K562 (cell line): Measurements from ENCODE around the gene MRPL11. TPM values are rescaled to one million over a fixed set of nuclear protein-coding genes. Genes with fewer than 3 reads are reported as not detected.

Experiments used
- BRCA1 ChIP-seq, 2 experiments: fragments of 450-650 bp in 1 of 2; sonication (generic) in 1 of 2; formaldehyde crosslinking in 1 of 2; IDR thresholded peaks; 2 replicates each; pipeline versions ENCODE4 v1.5.0 to v1.6.1; 2017 to 2020; ENCODE audit warnings: mild to moderate bottlenecking in 1 of 2, missing genetic modification reagents in 1 of 2
- NR2C1 ChIP-seq, 2 experiments: fragments of 450-650 bp; IDR thresholded peaks; 2 replicates each; pipeline ENCODE4 v1.6.1; 2017; ENCODE audit warnings: mild to moderate bottlenecking in 2 of 2, antibody characterized with exemption in 1 of 2, inconsistent platforms in 1 of 2, missing compliant biosample characterization in 1 of 2, missing genetic modification characterization in 1 of 2
- ZBTB2 ChIP-seq: fragments of 450-650 bp; IDR thresholded peaks from 2 replicates; pipeline ENCODE4 v1.6.1; 2016; ENCODE audit warnings: antibody characterized with exemption
- polyA plus RNA-seq, 8 experiments: library from polyadenylated mRNA; depleted of rRNA in 4 of 8; stranded (reverse) in 5 of 8; unstranded in 3 of 8; fragments of >200 nt; fragmentation: Nextera tagmentation in 2 of 8; fragmentation: Illumina TruSeq in 1 of 8; extraction: Ambion mirVana in 2 of 8; extraction: Trizol in 1 of 8; gene quantifications; 2 replicates each; pipeline versions ENCODE4 v1.2.1 to v1.2.3, GENCODE V29; 2011 to 2014; ENCODE audit warnings: inconsistent platforms in 1 of 8, missing spikeins in 1 of 8
- total RNA-seq, 7 experiments: library from RNA; depleted of rRNA in 6 of 7; stranded (reverse); fragments of >200 nt in 6 of 7; fragmentation: Illumina TruSeq in 2 of 7; extraction: Trizol in 2 of 7; gene quantifications; 2 replicates each; pipeline versions ENCODE4 v1.2.1 to v1.2.3, GENCODE V29; 2011 to 2021; ENCODE audit warnings: low replicate concordance in 1 of 7
- TF ChIP-seq, protein P1 (sequence below): fragments of 250-450 bp; sonication (Bioruptor Pico); IDR thresholded peaks from 2 replicates; pipeline ENCODE4 v1.4.0; 2020; ENCODE audit warnings: borderline replicate concordance

The MRPL11 gene
- total and polyA plus RNA-seq, 9 of the 15 experiments (the other 6 are each of a cell fraction or from before 2014, with no cell fraction given) = 33.0 to 173 (median 91.9) TPM

DNA sequence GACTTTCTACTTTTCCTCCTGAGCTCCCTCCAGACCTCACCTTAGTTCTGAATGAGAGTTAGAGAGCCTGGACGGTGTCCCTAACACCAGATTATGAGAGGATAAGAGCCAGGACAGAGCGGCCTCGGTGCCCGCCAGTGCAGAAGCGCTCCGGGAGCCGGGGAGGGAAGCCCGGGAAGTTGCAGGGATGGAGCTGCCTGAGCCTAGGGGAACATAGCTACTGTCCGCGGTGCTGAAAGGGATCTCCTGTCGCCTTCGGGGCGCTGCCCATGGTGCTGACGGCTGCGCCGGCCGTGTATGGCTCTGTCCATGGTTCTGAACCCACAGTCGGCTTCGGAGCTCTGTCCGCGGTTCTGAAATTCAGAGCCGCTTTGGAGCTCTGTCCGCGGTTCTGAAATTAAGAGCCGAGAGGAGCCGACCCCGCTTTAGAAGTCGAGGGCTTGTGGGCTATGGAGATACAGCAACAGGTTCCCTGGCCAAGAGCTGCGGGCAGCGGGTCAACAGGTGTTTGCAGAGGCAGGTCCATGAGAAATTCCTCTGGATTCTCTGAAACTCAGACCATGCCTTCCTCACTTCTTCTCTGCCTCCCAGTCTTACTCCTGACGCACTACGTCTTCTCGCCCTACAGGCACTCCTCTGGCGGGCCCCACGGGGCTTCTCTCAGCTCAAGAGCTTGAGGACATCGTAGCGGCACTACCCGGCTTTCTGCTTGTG, 17.0 kb downstream of the MRPL11 start (continued):
- TF ChIP-seq, protein P1, sequence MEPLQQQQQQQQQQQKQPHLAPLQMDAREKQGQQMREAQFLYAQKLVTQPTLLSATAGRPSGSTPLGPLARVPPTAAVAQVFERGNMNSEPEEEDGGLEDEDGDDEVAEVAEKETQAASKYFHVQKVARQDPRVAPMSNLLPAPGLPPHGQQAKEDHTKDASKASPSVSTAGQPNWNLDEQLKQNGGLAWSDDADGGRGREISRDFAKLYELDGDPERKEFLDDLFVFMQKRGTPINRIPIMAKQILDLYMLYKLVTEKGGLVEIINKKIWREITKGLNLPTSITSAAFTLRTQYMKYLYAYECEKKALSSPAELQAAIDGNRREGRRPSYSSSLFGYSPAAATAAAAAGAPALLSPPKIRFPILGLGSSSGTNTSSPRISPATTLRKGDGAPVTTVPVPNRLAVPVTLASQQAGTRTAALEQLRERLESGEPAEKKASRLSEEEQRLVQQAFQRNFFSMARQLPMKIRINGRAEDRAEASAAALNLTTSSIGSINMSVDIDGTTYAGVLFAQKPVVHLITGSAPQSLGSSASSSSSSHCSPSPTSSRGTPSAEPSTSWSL (CRISPR knock-in tag) = peak; percentile 94; the same call in 1 of the 2 replicates
- TF ChIP-seq ZBTB2 = no peak
- TF ChIP-seq BRCA1 (IDR thresholded peaks at IDR 0.05) = no peak
- TF ChIP-seq BRCA1 (CRISPR knock-in tag; IDR thresholded peaks at IDR 0.05) = peak; percentile 100
- no peak for TF ChIP-seq NR2C1 (IDR thresholded peaks at IDR 0.05)
- TF ChIP-seq NR2C1 (tag; IDR thresholded peaks at IDR 0.05) = peak; percentile 92
